AG04449 (cell line): ENCODE results near the gene ST8SIA4.

Experiments
- CTCF ChIA-PET: fragments of 350-600 bp; formaldehyde crosslinking; extraction: SDS; loops from one replicate; lab custom pipeline; 2021; ENCODE audit warnings: antibody characterized with exemption; lab: Yijun Ruan, JAX
- POLR2A ChIA-PET: fragments of 400-600, 350-600 bp; formaldehyde crosslinking; extraction: SDS; loops from one replicate; lab custom pipeline; 2020; ENCODE audit warnings: antibody characterized with exemption, inconsistent platforms; lab: Yijun Ruan, JAX
- DNase-seq: peaks from one replicate; pipeline ENCODE4 v3.0.0-alpha.2; 2010; ENCODE audit warnings: low read depth, low spot score
- H3K4me3 ChIP-seq: 2 replicates; pipeline ENCODE4 v1.5.1; 2011; ENCODE audit warnings: low read depth, mild to moderate bottlenecking, control low read depth, low read length
- CTCF ChIP-seq: IDR thresholded peaks from one replicate; pipeline ENCODE4 v1.5.1; 2011; ENCODE audit warnings: mild to moderate bottlenecking, moderate library complexity, low read length, control low read depth, inconsistent platforms; ENCODE audit not compliant: insufficient read depth; ENCODE audit errors: missing control alignments

ST8SIA4 gene

GRCh38 chr5:100861148-100861547 is 41.9 kb downstream of the ST8SIA4 start:
- POLR2A ChIA-PET, result no interaction called here
- no peak for DNase-seq
- CTCF ChIA-PET, result no interaction called here
- no peak for TF ChIP-seq CTCF
- no peak overlapping the region for H3K4me3 ChIP-seq

DNA sequence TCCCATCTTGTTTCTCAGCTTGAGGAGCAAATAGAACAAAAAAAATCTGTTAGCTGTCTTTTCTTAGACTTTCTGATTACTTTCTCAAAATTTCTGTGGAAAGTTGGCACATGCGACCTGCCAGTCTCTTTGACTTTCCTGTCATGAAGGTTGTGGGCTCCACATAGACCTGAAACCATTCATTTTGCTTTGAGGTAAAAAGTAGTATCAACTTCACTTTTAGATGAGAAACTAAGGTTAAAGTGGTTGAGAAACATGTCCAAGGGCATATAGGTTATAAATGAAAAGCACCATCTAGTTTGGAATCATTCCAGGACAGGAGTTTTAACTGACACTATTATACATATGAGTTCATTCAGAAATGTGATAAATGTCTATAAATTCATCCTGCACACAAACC is 42.7 kb downstream of the ST8SIA4 start:
- TF ChIP-seq CTCF, result no peak
- H3K4me3 ChIP-seq, result no peak overlapping the region
- ChIA-PET POLR2A (no interaction called here), CTCF (no interaction called here)
- no peak for DNase-seq

GRCh38 chr5:100858987-100859545 is 44.0 kb downstream of the ST8SIA4 start:
- DNase-seq, result no peak
- POLR2A ChIA-PET, result no interaction called here
- CTCF ChIA-PET, result no interaction called here
- TF ChIP-seq CTCF, result no peak
- no peak overlapping the region for H3K4me3 ChIP-seq

DNA sequence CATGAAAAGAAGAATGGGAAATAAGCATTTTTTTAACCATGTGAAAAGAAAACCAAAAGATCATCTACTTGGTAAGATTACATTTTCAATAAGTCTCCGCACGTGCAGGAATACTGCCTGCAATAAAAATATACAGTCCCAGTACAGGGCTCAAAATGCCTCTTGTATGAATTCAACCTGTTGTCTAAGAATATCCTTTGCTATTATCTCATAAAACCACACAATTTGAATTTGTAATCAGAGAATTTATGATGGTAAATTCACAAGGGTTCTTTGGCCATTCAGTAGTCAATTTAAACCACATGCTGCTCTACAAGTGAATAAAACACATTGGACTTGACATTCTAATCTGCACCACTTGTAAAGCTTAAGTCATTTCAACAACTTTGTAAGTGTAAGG is 46.6 kb downstream of the ST8SIA4 start:
- DNase-seq, result no peak
- TF ChIP-seq CTCF, result no peak
- H3K4me3 ChIP-seq, result no peak overlapping the region
- POLR2A ChIA-PET, result no interaction called here
- CTCF ChIA-PET, result no interaction called here

DNA sequence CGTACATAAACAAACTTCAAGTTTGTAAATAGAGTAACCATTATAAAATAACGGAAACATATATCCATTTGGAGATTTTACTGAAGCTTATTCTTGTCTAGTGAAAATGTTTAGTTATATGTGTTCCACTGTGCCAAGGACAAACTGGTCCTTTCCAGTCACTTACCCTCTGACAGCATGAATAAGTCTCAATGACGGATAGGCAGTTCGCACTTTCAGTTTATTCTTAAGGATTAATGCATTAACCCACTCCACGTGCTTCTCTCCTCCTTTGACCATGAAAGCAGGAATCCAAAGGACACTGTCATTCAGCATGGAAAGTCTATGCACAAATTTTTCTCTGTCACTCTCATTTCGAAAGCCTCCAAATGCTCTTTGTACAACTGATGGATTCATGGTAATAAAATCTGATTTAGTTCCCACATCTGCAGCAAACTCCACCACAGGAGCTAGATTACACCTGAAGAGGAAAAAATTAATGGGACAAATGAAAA is 47.1 kb downstream of the ST8SIA4 start:
- no peak for TF ChIP-seq CTCF
- no peak overlapping the region for H3K4me3 ChIP-seq
- CTCF ChIA-PET, result no interaction called here
- POLR2A ChIA-PET, result no interaction called here
- DNase-seq, result no peak

- DNase-seq, result no peak
- POLR2A ChIA-PET, result no interaction called here
- no peak for TF ChIP-seq CTCF
- no peak overlapping the region for H3K4me3 ChIP-seq
- CTCF ChIA-PET, result no interaction called here
Observed at GRCh38 chr5:100855295-100855694, 47.8 kb downstream of the ST8SIA4 start.
